Stimulated activated CD4-positive, alpha-beta T cell treated with anti-CD3 and anti-CD28 coated beads, TNF-alpha, amount 100 ng/mL, for 48 hours (primary cell): ENCODE data around the gene SLX9.

Source experiments
- DNase-seq, 3 donors: peaks; one replicate each; pipeline ENCODE4 v3.0.0-alpha.2; 2020; ENCODE audit warnings: low read depth in 3 of 3

SLX9 gene

GRCh38 chr21:45003331-45004058, 63.7 kb downstream of the SLX9 start:
- no peak for DNase-seq

GRCh38 chr21:45004059-45004422, 64.2 kb downstream of the SLX9 start:
- DNase-seq, result no peak

DNA sequence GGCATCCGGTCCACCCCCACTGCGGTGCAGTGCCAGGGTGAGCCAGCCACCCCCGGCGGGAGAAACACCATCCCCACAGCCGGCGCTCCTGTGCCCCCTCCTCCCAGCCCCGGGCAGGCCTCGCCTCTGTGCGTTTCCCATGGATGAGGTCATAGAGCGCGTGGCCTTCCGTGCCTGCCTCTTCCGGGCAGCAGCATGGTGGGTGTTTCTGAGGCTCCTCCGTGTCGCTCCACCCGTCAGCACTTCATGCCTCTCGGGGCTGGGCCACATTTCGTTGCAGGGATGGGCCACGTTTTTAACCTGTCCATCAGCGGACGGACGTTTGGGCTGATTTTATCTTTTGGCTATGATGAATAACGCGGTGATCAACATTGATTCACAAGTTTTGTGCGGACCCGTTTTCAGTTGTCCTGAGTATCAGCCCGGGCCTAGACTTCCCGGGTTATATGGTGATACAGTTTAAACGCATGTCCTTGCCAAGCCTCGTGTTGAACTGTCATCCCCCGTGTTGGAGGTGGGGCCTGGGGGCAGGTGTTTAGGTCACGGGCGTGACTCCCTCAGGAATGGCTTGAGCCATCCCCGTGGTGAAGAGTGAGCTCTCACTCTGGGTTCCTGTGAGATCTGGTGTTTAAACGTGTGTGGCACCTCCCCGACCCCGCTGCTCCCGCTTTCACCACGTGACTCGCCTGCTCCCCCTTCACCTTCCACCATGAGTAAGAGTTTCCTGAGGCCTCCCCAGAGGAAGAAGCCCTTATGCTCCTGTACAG, 64.8 kb downstream of the SLX9 start:
- DNase-seq, result peak in 1 of 3 donors; percentile 14

- no peak for DNase-seq
Observed at GRCh38 chr21:45006536-45007095, 66.8 kb downstream of the SLX9 start.

GRCh38 chr21:45009616-45010015, 69.8 kb downstream of the SLX9 start:
- no peak for DNase-seq

DNA sequence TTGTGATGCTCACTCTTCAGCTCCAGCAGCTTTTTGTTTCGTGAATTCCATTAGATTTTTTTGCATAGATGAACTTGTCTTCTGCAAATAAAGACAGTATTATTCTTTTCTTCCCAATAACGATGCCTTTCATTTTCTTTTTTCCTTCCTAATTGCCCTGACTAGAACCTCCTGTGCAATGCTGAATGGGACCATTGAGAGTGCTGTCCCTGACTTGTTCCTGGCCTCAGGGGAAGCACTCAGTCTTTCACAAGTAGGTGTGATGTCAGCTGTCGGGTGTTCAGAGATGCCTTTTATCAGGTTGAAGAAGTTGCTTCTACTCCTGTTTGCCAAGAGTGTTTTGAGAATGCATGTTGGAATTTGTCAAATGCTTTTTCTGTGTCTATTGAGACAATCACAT, 70.3 kb downstream of the SLX9 start:
- no peak for DNase-seq

- no peak for DNase-seq
Observed at GRCh38 chr21:45010860-45011259, 71.0 kb downstream of the SLX9 start.

- no peak for DNase-seq
Observed at GRCh38 chr21:45011426-45011825, 71.6 kb downstream of the SLX9 start.

- DNase-seq, result no peak
Observed at GRCh38 chr21:45011911-45012661, 72.3 kb downstream of the SLX9 start.

GRCh38 chr21:45012662-45013259, 72.9 kb downstream of the SLX9 start:
- DNase-seq, result no peak

- DNase-seq, result no peak
Observed at GRCh38 chr21:45013260-45013841, 73.5 kb downstream of the SLX9 start.

- DNase-seq, result no peak
Observed at GRCh38 chr21:45014747-45015468, 75.1 kb downstream of the SLX9 start.

DNA sequence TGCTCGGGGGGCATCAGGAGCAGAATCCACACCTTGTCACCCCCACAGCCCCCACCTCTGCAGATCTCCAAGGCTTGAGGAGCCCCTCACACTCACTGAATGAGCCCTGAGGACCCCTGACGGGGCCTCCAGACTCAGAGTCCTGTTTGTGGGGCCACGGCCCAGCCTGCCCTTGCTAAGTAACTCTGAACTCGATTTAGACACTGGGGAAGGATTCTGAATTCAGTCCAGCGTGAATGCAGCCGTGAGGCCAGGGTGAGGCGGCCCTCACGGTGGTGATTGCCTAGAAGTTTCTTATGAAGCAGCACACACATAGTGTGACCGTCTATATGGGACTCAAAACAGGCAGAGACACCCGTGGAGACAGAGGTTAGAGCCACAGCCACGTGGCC, 75.6 kb downstream of the SLX9 start:
- DNase-seq, result no peak

DNA sequence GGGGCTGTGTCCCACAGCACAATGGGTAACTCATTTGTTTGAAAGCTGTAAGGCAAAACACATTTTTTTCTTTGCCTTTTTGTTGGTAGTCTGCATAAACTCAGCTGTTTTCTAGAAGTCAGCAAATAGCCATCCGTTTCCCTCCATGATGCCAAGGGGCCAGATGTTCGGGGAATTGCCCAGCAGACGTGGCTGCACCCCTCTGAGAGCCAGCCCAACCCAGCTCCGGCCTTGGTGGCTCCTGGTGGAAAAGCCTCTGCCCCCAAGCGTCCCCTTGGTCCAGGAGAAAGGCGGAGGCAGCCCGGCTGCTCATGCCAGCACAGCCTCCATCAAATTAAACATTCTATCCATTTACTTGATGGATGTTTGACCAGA, 76.2 kb downstream of the SLX9 start:
- DNase-seq, result no peak

GRCh38 chr21:45016406-45017038, 76.7 kb downstream of the SLX9 start:
- no peak for DNase-seq

GRCh38 chr21:45017039-45017960, 77.5 kb downstream of the SLX9 start:
- no peak for DNase-seq

- no peak for DNase-seq
Observed at GRCh38 chr21:45018131-45019075, 78.6 kb downstream of the SLX9 start.
